ENCODE measurements around the gene PPAT. TPM values are rescaled to one million over a fixed set of nuclear protein-coding genes. Genes with fewer than 3 reads are reported as not detected.
"Not testable (repeated sequence)": the region's sequence is repeated elsewhere in the genome, so short reads cannot be mapped to it uniquely, and the experiment has no call there.

Gene PPAT
- total RNA-seq, 2 donors from 2014 or later = 25.6 to 32.7 TPM

DNA sequence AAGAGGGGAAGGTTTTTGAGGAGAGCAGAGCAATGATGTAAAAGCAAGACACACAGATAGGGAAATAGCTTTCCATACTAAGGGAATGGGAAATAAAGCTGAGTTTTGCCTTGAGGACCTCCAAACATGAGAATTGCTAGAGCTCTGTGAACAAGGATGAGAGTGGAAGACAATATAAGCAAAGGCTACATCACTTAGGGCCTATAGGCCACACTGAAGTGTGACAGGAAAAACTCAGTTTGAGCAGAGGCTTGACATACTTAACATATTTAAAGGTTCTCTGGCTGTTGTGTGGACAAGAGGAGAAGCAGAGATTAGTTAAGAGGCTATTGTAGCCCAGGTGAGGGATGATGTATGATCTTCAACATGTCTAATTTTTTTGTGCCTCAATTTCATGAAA is 26.7 kb upstream of the PPAT start:
- no peak for DNase-seq
- Mint-ChIP-seq H3K36me3 (ENCODE audit: insufficient read depth in 2 of 2) (peaks cover 8 to 38% of the 10 kb centered on the region in 2 donors), H3K9me3 (no peaks in the 10 kb centered on the region), H3K4me1 (ENCODE audit: low read depth) (peaks cover 41% of the 10 kb centered on the region), H3K27ac (peak overlapping the region; percentile 29), H3K4me3 (no peak overlapping the region), H3K27me3 (ENCODE audit: low read depth) (no peaks in the 10 kb centered on the region)
- ATAC-seq (replicated peaks in 1 of 2) = no peak

DNA sequence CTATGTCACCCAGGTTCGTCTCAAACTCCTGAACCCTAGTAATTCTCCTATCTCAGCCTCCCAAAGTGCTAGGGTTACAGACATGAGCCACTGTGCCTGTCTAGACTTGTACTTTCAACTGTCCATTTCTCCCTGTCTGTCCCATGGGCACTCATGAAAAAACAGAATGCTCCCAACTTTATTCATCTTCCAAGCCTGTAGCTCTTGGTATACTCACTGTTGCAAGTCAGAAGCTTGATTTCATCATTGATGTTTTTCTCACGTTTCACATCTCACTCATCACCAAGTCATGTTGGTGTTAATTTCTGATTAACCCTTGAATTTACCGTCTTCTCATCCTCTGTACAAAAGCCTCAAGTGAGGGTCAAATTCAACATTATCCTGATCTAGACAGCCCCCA is 24.7 kb upstream of the PPAT start:
- Mint-ChIP-seq H3K4me1 (ENCODE audit: low read depth) (peaks cover 34% of the 10 kb centered on the region), H3K27ac (peak overlapping the region; percentile 97)

DNA sequence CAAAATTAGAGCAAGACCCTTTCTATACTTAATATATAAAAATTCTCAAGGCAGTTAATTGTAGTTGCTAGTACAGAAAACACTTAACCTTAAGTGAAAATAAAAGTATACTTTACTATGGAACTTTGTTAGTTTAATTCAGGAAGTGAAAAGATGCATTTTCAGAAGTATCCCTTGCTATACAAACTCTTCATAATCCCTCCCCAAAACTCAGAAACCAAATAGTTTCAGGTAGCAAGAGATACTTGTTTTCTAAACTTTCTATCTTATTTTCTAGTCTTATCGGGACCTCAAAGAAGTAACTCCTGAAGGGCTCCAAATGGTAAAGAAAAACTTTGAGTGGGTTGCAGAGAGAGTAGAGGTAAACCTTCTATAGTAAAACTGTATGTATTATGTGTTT is 14.9 kb upstream of the PPAT start:
- no peak for ATAC-seq (replicated peaks in 1 of 2)
- peaks cover 12 to 53% of the 10 kb centered on the region in 2 donors for H3K36me3 Mint-ChIP-seq (ENCODE audit: insufficient read depth in 2 of 2)
- H3K27ac Mint-ChIP-seq = peak overlapping the region; percentile 54
- no peak overlapping the region for H3K4me3 Mint-ChIP-seq
- no peak for DNase-seq
- H3K27me3 Mint-ChIP-seq (ENCODE audit: low read depth) = no peaks in the 10 kb centered on the region
- H3K9me3 Mint-ChIP-seq = no peaks in the 10 kb centered on the region
- H3K4me1 Mint-ChIP-seq (ENCODE audit: low read depth) = peaks cover 11% of the 10 kb centered on the region

More for the DNA sequence above, 24.7 kb upstream of the PPAT start:
- no peaks in the 10 kb centered on the region for H3K27me3 Mint-ChIP-seq (ENCODE audit: low read depth)
- DNase-seq (no peak), ATAC-seq (replicated peaks in 1 of 2) (peak in 1 of 2 donors; percentile 47)
- H3K9me3 Mint-ChIP-seq = no peaks in the 10 kb centered on the region
- peaks cover 7 to 42% of the 10 kb centered on the region in 2 donors for H3K36me3 Mint-ChIP-seq (ENCODE audit: insufficient read depth in 2 of 2)
- no peak overlapping the region for H3K4me3 Mint-ChIP-seq

DNA sequence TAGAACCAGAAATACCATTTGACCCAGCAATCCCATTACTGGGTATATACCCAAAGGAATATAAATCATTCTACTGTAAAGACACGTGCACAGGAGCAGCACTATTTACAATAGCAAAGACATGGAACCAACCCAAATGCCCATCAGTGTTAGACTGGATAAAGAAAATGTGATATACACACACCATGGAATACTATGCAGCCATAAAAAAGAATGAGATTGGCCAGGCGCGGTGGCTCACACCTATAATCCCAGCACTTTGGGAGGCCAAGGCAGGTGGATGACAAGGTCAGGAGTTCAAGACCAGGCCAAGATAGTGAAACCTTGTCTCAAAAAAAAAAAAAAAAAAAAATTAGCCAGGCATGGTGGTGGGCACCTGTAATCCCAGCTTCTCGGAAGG is 14.1 kb upstream of the PPAT start:
- Mint-ChIP-seq H3K36me3 (ENCODE audit: insufficient read depth in 2 of 2) (peaks cover 12 to 54% of the 10 kb centered on the region in 2 donors), H3K4me1 (ENCODE audit: low read depth) (peaks cover 20% of the 10 kb centered on the region)
- not testable (repeated sequence) for H3K9me3 Mint-ChIP-seq; ATAC-seq (replicated peaks in 1 of 2); H3K4me3 Mint-ChIP-seq; H3K27me3 Mint-ChIP-seq (ENCODE audit: low read depth); H3K27ac Mint-ChIP-seq; DNase-seq

- no peak overlapping the region for H3K4me3 Mint-ChIP-seq
- peaks cover 13 to 64% of the 10 kb centered on the region in 2 donors for H3K36me3 Mint-ChIP-seq (ENCODE audit: insufficient read depth in 2 of 2)
- no peaks in the 10 kb centered on the region for H3K9me3 Mint-ChIP-seq
- no peaks in the 10 kb centered on the region for H3K27me3 Mint-ChIP-seq (ENCODE audit: low read depth)
- peak overlapping the region; percentile 92 for H3K27ac Mint-ChIP-seq
- H3K4me1 Mint-ChIP-seq (ENCODE audit: low read depth) = peaks cover 31% of the 10 kb centered on the region
- no peak for ATAC-seq (replicated peaks in 1 of 2)
- no peak for DNase-seq
These were observed 12.9 kb upstream of the PPAT start for GRCh38 chr4:56448301-56448700.

DNA sequence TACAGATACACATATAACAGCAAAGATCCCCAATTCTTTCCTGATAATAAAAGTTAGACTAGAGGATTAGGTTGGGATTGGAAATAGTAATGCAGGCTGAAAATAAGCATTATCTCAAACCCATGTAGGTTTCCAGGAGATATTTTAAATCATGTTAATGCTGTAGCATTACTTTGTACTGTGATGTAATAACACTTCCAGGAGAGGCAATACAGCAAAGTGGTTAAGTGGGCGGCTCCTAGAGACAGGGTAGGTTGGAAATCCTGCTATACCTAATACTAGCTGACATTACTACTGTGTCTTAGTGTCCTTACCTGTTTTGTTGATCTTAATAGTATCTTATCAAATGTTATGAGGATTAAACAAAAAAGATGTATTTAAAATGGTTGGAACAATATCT is 10.3 kb upstream of the PPAT start:
- peak overlapping the region; percentile 3 for H3K27ac Mint-ChIP-seq

DNA sequence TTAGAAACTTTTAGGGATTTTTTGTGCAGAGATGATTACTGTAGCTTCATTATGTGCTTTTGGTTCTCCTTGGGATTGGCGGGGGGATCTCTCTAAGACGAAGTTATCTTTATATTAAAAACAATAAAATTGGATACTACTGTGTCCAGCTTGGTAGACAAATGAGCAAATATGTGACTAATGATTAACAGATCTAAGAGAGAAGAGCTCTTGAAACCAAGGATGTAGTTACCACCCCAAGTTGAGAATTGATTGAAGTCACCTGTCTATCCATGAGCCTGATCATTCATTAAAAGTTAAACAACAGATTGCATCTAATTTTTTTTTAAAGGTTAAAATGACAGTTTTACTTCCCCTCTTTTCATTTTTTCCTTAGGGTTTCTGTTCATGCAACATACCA is 9.3 kb upstream of the PPAT start:
- Mint-ChIP-seq H3K4me1 (ENCODE audit: low read depth) (peaks cover 60% of the 10 kb centered on the region), H3K4me3 (no peak overlapping the region), H3K27me3 (ENCODE audit: low read depth) (no peaks in the 10 kb centered on the region), H3K27ac (peak overlapping the region; percentile 1), H3K9me3 (no peaks in the 10 kb centered on the region), H3K36me3 (ENCODE audit: insufficient read depth in 2 of 2) (peaks cover 15 to 67% of the 10 kb centered on the region in 2 donors)
- DNase-seq (no peak), ATAC-seq (replicated peaks in 1 of 2) (no peak)

More for the DNA sequence above, 10.3 kb upstream of the PPAT start:
- H3K4me3 Mint-ChIP-seq = no peak overlapping the region
- DNase-seq = no peak
- H3K4me1 Mint-ChIP-seq (ENCODE audit: low read depth) = peaks cover 51% of the 10 kb centered on the region
- H3K27me3 Mint-ChIP-seq (ENCODE audit: low read depth) = no peaks in the 10 kb centered on the region
- ATAC-seq (replicated peaks in 1 of 2) = no peak
- H3K36me3 Mint-ChIP-seq (ENCODE audit: insufficient read depth in 2 of 2) = peaks cover 15 to 69% of the 10 kb centered on the region in 2 donors
- no peaks in the 10 kb centered on the region for H3K9me3 Mint-ChIP-seq

GRCh38 chr4:56440983-56441382 is 5.6 kb upstream of the PPAT start:
- Mint-ChIP-seq H3K4me1 (ENCODE audit: low read depth) (peaks cover 85% of the 10 kb centered on the region), H3K27me3 (ENCODE audit: low read depth) (no peaks in the 10 kb centered on the region), H3K9me3 (no peaks in the 10 kb centered on the region), H3K36me3 (ENCODE audit: insufficient read depth in 2 of 2) (peaks cover 9 to 50% of the 10 kb centered on the region in 2 donors), H3K27ac (no peak overlapping the region), H3K4me3 (no peak overlapping the region)
- no peak for DNase-seq
- ATAC-seq (replicated peaks in 1 of 2) = no peak

GRCh38 chr4:56438766-56439165 is 3.4 kb upstream of the PPAT start:
- no peak for ATAC-seq (replicated peaks in 1 of 2)
- Mint-ChIP-seq H3K36me3 (ENCODE audit: insufficient read depth in 2 of 2) (peaks cover 8 to 38% of the 10 kb centered on the region in 2 donors), H3K4me1 (ENCODE audit: low read depth) (peaks cover 74% of the 10 kb centered on the region), H3K4me3 (peak overlapping the region; percentile 47 to 65), H3K27ac (no peak overlapping the region), H3K9me3 (no peaks in the 10 kb centered on the region), H3K27me3 (ENCODE audit: low read depth) (no peaks in the 10 kb centered on the region)
- no peak for DNase-seq

GRCh38 chr4:56434599-56435139 is 746 bp downstream of the PPAT start:
- no peak for ATAC-seq (replicated peaks in 1 of 2)
- Mint-ChIP-seq H3K4me1 (ENCODE audit: low read depth) (peaks cover 75% of the 10 kb centered on the region), H3K27ac (peak overlapping the region; percentile 77), H3K4me3 (peak overlapping the region; percentile 88 to 100), H3K9me3 (no peaks in the 10 kb centered on the region), H3K36me3 (ENCODE audit: insufficient read depth in 2 of 2) (peaks cover 6 to 14% of the 10 kb centered on the region in 2 donors), H3K27me3 (ENCODE audit: low read depth) (no peaks in the 10 kb centered on the region)
- DNase-seq = peak; percentile 40 to 46

GRCh38 chr4:56433280-56433679 is 2.1 kb downstream of the PPAT start:
- H3K27me3 Mint-ChIP-seq (ENCODE audit: low read depth) = no peaks in the 10 kb centered on the region
- H3K9me3 Mint-ChIP-seq = no peaks in the 10 kb centered on the region
- peak overlapping the region; percentile 88 to 100 for H3K4me3 Mint-ChIP-seq
- DNase-seq (no peak), ATAC-seq (replicated peaks in 1 of 2) (no peak)
- H3K4me1 Mint-ChIP-seq (ENCODE audit: low read depth) = peaks cover 75% of the 10 kb centered on the region
- no peak overlapping the region for H3K27ac Mint-ChIP-seq
- H3K36me3 Mint-ChIP-seq (ENCODE audit: insufficient read depth in 2 of 2) = peaks cover 6 to 9% of the 10 kb centered on the region in 2 donors

- H3K27me3 Mint-ChIP-seq (ENCODE audit: low read depth) = no peaks in the 10 kb centered on the region
- ATAC-seq (replicated peaks in 1 of 2) = no peak
These were observed 5.2 kb downstream of the PPAT start for GRCh38 chr4:56430203-56430602.

GRCh38 chr4:56427179-56427578 is 8.2 kb downstream of the PPAT start:
- peaks cover 67% of the 10 kb centered on the region for H3K4me1 Mint-ChIP-seq (ENCODE audit: low read depth)
- no peak overlapping the region for H3K27ac Mint-ChIP-seq
- DNase-seq = no peak
- H3K9me3 Mint-ChIP-seq = peaks cover 0 to 2% of the 10 kb centered on the region in 2 donors
- ATAC-seq (replicated peaks in 1 of 2) = no peak
- H3K36me3 Mint-ChIP-seq (ENCODE audit: insufficient read depth in 2 of 2) = peaks cover 2 to 5% of the 10 kb centered on the region in 2 donors
- H3K4me3 Mint-ChIP-seq = no peak overlapping the region
- H3K27me3 Mint-ChIP-seq (ENCODE audit: low read depth) = no peaks in the 10 kb centered on the region

More at GRCh38 chr4:56430203-56430602, 5.2 kb downstream of the PPAT start:
- Mint-ChIP-seq H3K27ac (no peak overlapping the region), H3K4me1 (ENCODE audit: low read depth) (peaks cover 89% of the 10 kb centered on the region), H3K36me3 (ENCODE audit: insufficient read depth in 2 of 2) (peaks cover 2 to 5% of the 10 kb centered on the region in 2 donors), H3K9me3 (peaks cover 0 to 2% of the 10 kb centered on the region in 2 donors), H3K4me3 (no peak overlapping the region)
- no peak for DNase-seq

DNA sequence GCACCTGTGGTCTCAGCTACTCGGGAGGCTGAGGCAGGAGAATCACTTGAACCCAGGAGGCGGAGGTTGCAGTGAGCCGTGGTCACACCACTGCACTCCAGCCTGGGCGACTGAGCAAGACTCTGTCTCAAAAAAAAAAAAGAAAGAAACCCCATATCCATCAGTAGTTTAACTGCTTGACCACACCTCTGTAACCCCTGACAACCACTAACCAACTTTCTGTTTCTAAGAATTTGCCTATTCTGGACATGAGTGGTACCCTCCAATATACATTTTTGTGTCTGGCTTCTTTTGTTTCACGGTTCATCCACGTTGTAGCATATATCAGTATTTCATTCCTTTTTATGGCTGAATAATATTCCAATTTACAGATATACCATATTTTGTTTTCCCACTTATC is 9.1 kb downstream of the PPAT start:
- ATAC-seq (replicated peaks in 1 of 2) (no peak), DNase-seq (no peak)
- no peaks in the 10 kb centered on the region for H3K27me3 Mint-ChIP-seq (ENCODE audit: low read depth)
- H3K27ac Mint-ChIP-seq = no peak overlapping the region
- peaks cover 58% of the 10 kb centered on the region for H3K4me1 Mint-ChIP-seq (ENCODE audit: low read depth)
- H3K4me3 Mint-ChIP-seq = no peak overlapping the region
- peaks cover 0 to 2% of the 10 kb centered on the region in 2 donors for H3K9me3 Mint-ChIP-seq
- peaks cover 2 to 5% of the 10 kb centered on the region in 2 donors for H3K36me3 Mint-ChIP-seq (ENCODE audit: insufficient read depth in 2 of 2)

Data from activated T-cell treated with anti-CD3 and anti-CD28 coated beads, Interleukin-2, amount 50 U/mL, for 72 hours (primary cell).